HG03354 (cell line): ENCODE data around the gene ADAMTSL4.

Experiments
- ATAC-seq: cut with Tn5 transposase; IDR thresholded peaks from one replicate; pipeline ENCODE4 v1.9.1; 2021; ENCODE audit warnings: mild to moderate bottlenecking; ENCODE audit not compliant: unreplicated experiment, poor library complexity, severe bottlenecking

ADAMTSL4 gene

DNA sequence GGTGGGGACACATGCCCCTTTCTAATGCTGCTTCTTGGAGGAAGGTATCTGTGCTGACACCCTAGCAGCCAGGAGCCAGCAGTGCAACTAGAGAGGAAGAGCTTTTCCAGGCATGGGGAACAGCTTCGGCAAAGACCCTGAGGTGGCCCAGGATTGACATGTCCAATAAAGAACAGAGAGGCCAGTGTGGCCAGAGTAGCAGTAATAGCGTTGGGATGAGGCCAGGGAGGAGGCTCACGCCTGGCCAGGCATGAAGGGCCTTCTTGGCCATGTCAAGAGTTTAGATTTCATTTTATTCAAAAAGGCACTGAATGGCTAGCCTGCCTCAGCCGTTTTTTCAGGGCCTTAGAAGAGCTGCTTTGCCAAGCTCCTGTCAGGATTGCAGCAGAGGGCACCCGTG lies 16.3 kb upstream of the ADAMTSL4 start:
- no peak for ATAC-seq

DNA sequence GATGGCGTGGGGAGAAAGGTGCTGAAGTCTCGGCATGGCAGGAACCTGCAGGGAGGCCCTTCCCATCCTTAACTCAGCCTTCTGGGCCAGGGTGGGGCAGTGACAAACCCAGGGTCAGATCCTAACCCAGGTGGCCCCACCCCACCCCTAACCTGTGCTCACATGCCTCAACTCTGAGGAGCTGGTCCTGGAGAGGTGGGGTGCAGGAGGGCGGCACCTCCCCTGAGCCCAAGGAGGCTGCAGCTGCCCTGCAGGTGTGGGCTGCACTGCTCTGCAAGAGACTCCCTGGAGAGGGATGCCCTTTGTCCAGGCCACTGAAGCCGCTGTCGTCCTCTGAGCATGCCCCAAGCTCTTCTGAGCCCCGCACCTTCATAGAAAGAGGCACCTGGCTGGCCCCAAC lies 15.2 kb upstream of the ADAMTSL4 start:
- no peak for ATAC-seq

DNA sequence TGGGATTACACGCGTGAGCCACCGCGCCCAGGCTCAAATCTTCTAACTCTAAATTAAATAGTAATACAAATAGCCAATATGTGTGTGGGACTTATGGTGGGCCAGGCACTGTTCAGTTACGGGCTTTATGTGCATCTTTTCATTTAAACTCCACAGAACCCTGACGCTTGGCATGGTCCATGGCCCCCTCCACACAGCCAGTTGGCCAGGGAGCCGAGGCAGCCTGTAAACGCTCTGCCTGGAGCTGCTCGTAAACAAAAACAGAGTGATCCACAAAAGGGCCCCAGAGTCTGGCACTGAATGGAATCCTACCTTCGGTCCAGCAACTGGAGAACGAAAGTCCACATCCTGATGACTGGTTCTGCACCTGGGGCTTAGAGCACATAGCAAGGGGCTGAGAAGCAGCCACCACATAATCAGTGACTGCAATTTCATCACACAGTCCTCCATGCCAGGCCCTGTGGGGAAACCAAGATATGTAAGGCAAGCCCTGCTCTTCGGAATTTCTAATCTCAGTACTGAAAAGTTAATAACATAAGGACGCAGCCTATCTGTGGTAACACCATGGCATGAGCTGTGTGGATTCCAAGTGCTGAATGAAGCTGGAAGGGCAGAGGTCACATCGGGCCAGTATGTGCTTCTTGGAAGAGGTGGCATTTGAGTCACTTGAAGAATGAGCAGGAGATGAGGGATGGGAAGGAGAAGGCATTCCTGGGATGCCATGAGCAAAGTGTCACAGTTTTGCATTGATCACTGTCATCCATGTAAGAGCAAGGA lies 13.5 kb upstream of the ADAMTSL4 start:
- no peak for ATAC-seq

DNA sequence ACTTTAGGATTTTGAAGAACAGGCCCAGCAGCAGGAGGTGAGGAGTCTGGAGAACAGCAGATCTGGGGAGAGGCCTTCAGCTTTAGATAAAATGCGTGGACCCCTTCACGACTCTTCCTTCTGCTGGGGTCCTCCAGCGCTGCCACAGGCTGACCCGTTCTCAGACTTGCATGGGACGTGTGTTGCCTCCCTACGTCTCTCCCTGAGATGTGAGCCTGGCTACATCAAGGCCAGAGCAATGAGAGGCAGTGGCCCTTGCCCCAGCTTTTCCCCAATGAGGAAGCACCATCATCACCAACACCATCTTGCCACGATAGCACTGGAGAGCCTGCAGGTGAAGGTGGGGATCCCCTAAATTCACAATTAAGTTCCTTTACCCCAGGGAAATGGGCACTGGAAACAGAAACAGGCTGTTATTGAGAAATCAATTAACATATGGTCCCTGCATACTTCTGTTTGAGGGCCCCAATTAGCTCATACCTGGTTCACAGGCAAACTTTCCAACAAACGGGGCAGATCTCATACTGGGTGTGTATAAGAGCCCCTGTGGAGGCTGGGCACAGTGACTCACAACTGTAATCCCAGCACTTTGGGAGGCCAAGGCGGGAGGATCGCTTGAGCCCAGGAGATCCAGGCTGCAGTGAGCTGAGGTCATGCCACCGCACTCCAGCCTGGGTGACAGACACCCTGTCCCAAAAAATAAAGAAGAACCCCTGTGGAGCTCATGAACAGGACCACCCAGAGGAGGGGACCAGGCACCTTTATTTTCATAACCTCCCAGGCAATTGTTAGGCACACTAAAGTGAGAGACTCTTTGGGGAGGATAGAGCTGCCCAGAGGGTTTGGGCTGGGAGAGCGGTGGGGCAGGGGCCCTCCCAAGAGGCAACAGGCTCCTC lies 12.1 kb upstream of the ADAMTSL4 start:
- no peak for ATAC-seq

DNA sequence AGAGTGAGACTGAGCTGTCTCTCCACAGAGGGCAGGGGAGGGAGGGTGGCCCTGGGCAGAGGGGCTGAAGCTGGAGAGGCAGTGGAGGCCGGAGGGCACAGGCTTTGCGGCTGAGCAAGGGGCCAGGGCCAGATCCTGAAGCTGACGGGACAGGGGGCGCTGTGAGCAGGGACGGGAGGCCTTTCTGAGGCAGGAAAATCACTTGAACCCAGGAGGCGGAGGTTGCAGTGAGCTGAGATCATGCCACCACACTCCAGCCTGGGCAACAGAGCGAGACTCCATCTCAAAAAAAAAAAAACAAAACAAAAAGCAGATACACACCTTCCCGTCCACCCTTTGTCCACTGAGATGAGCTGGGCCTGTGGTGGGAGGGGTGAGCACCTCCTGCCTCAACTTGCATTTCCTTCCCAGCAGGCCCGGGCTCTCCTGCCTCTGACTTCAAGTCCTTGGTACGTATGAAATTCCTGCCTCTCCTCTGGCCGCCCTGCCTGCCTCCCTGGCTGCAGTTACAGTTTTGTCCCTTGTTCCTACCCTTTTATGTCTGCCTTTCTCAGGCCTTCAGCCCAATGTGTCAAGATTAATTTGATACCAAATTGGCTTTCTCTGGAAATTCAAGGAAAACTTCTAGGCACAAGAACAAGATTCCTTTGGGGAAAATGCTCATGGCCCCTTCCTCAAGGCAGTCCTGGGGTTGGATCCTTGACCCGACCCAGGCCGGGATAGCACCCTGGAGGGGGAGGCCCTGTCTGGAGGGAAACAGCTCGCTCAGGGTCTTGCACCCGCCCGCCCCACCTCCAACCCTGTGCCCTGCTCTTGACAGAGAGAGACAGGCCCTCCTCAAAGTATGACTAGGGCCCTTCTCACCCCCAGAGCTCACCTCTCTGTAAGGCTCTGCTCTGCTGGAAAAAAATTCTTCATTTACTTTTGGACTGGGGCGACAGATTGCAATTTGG lies 11.2 kb upstream of the ADAMTSL4 start:
- ATAC-seq: no peak

DNA sequence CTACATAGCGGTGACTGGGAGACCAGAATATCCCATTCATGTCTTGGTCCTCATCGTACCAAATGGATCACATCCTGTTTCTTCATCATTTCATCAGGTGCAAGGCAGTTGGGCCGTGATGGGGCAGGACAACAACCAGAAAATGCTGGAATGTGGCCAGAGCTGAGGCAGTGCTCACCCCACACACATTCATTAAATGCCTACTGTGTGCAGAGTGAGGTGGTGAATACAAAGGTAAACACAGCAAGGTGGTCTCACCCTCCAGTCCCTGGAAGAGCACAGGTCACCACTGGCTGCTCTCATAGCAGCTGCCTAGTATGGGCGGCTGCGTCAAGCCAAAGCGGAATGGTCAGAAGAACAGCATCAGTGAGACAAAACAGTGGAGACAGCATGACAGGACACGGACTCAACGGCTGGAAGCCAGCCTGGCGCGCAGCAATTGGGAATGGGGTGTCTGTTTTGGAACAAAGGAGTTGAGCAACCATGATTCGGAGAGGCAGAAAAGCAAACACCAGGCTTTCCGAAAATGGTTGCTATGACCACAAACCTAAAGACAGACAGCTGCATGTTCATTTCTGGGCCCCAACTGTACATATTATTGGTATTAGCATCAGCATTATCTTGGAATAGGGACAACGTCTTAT lies 5.6 kb upstream of the ADAMTSL4 start:
- ATAC-seq: no peak

DNA sequence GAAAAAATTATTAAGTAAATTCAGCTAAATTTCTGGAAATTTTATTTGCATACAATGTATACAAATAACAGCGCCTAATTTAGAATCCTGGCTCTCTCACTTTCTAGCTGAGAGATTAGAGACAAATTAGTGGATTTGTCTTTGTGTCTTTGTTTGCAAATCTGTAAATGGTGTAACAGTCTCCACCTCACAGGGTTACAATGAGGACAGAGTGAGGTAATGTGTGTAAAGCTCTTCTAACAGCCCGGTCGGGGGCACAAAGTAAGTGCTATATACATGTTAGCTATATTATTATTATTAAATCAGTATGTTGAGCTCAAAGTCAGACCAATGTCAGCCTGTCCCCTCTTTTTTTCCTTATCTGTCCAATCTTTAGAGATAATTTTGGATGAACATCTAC lies 5.0 kb upstream of the ADAMTSL4 start:
- no peak for ATAC-seq

DNA sequence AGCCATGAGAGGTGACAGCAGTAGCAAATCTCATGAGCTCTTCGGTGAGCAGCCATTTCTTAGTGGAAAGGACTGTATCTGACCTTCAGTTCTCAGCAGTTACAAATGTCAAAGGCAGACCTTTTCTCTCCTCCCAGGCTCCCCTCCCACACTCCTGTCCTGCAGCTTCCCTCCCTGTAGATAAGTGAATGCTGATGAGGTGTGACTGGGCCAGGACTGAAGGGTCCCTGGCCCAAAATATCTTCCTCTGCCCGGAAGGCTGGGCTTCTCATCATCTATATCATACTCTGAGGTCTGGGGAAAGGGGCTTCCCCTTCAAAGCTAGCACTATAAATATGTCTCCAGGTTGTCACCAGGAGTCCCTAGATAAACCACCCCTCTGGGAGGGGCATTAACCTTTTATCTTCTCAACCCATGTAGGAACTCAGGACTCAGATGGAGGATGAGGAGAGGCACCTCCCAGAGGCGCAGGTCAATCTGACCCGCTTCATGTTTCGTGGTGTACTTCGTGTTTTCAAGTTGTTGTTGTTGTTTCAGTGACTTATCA lies 3.6 kb upstream of the ADAMTSL4 start:
- ATAC-seq: no peak

DNA sequence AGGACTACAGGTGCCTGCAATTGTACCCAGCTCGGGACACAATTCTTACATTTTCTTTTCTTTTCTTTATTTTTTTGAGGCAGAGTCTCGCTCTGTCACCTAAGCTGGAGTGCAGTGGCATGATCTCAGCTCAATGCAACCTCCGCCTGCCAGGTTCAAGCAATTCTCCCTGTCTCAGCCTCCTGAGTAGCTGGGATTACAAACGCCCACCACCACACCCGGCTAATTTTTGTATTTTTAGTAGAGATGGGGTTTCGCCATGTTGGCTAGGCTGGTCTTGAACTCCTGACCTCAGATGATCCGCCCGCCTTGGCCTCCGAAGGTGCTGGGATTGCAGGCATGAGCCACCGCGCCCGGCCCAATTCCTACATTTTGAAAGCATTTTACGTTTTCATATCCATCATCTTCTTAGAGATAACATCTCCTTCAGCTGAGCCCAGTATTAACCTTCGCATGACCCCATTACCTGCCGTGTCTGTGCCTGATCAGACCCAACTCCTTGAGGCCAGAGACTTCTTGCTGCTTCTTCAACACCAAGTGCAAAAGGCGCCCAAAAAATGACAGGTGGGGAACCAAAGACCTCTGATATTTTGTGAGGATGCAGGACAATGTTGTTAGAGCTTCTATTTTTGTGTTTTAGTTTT lies 2.8 kb upstream of the ADAMTSL4 start:
- ATAC-seq: no peak

DNA sequence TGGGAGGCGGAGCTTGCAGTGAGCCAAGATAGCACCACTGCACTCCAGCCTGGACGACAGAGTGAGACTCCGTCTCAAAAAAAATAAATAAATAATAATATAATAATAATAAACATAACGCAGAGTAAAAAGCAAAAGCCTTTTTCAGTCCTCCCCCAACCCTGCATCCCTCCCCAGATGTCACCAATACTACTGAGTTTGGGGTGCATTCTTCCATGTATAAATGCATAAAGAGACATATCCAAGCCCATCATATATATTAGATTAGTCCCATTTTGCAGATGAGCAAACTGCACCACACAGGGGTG lies 930 bp upstream of the ADAMTSL4 start:
- ATAC-seq: no peak

DNA sequence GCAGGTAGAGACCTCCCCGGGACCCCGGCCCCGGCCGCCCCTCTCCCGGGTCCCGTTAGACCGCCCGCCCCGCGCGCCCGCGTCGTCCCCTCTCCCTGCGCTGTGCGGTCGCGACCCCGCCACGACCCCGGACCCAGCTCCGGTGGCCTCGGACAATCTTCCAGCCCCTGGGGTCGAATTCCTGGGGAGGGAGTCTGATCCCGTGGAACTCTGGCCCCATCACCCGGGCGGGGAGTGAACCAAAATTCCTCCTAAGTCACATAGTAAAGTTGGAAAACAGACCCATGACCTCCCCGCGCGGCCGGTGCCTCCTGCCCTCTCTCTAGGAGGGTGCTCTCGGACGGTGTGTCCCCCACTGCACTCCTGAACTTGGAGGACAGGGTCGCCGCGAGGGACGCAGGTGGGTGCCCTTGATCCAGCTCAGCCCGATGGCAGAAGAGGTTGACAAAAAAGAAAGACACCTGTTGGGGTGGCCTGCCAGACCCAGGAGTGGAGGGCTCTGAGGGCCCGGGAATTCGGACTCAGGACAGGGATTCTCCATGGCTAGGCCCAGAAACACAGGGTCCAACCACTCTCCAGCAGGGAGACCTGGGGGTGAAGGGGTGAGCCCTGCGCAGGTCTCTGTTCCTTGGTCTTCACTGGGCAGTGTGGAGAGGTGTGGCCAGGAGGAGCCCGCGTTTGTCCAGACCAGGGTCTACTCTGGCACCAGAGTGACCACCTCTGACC lies 451 bp downstream of the ADAMTSL4 start:
- no peak for ATAC-seq

DNA sequence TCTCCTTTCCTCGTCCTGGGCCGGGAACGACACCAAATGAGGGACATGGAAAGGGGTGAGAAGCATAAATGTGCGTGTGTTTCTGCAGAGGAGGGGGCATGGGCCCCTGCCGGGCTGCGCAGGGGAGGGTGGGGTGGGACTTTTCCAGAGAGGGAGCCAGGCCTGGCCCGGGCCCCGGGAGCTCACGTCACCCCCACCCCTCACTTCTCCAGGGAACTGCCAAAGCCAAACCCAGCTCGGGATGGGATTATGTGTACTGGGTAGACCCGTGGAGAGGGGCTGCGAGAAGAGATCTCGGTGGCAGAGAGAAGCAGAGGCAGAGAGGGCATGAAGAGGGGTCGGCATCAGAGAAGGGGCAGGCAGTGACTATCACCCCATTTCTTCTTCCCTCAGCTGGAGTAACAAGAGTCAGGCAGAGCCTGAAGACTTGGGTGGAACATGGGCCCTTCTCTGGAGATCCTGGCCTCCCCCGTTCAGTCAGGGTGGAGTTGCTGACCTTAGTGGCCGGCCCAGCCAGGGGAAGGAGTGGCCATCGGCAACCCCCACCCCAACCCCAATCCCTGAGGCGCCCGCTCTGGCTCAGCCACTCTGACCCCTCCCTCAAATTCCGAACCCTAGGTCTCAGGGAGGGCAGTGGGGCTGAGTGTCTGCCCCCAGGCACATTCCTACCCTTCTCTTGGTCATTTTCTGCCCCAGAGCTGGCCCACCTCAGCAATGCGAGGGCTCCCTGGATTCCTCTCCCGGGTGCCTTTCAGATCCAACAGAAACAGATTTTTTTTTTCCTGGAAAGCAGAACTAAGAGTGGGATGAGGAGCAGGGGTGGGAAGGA lies 1.2 kb downstream of the ADAMTSL4 start:
- no peak for ATAC-seq

DNA sequence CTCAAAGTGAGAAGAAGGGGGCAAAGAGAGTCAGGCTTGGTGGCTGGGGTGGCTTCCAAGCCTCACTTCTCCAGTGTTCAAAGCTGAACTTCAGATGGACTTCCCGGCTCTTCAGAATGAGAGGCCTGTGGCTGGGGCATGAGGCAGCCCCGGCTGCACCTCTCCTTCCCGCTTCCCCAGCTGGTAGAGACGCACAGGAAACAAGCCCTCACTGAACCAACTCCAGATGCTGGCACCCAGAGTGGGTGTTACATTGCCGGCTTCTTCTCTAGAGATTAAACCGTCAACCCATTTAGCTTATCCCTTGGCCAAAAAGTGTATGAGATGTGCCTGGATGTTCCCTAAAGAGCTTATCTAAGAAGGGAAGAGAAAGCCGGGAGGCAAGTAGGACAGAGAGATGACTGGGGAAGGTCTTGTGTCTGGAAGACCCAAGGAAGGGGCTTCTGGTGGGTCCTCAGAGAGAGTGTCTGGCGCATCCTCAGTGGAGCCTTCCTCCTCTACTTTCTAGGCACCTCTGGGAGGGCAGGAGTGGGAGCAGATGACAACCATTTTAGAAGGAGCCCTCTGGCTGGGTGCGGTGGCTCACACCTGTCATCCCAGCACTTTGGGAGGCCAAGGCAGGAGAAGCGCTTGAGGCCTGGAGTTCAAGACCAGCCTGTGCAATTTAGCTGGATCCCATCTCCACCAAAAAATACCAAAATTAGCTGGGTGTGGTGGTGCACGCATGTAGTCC lies 2.0 kb downstream of the ADAMTSL4 start:
- no peak for ATAC-seq

DNA sequence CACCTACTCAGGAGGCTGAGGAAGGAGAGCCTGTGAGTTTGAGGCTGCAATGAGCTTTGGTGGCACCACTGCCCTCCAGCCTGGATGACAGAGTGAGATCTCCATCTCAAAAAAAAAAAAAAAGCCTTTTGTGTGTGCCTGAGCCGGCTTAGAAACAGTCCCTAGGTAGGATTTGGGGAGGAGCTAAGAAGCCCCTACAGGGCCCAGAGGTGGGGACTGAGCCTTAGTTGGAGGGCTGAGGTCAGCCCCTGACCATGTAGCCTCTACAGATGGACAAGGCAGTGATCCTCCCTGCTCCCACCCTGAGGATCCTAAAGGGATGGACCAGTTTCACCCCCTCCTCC lies 2.5 kb downstream of the ADAMTSL4 start:
- ATAC-seq: no peak

DNA sequence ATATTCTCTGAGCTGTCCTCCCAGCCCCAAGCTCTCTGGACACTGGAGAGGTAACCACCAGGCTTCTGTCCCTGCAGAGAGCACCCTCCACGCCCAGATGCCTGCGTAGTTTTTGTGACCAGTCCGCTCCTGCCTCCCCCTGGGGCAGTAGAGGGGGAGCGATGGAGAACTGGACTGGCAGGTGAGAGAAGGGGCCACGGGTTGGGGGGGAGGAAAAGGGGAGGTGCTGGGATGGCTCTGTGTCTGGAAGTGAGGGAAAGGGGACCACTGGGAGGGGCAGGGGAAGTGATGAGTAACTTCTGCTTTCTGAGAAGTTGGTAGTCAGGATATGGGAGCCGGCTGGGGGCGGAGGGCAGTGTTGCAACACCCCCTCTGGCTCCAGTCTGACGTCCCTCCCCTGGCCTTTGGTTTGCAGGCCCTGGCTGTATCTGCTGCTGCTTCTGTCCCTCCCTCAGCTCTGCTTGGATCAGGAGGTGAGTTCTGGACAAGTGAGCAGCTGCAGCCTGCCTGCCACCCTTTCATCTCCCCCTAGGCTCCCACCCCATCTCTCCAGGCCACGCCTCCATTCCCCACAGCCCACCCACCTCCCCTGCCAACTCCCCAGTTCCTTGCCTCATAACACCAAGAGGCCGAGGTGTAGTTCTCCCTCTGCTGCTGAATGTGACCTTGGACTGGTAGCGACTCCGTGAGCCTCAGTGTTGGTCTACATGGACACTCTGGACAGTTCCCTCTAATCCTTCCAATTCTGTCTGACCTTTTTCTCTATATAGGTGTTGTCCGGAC lies 3.1 kb downstream of the ADAMTSL4 start:
- ATAC-seq: no peak

DNA sequence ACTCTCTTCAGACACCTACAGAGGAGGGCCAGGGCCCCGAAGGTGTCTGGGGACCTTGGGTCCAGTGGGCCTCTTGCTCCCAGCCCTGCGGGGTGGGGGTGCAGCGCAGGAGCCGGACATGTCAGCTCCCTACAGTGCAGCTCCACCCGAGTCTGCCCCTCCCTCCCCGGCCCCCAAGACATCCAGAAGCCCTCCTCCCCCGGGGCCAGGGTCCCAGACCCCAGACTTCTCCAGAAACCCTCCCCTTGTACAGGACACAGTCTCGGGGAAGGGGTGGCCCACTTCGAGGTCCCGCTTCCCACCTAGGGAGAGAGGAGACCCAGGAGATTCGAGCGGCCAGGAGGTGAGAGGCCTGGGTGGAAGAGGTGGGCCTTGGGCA lies 3.7 kb downstream of the ADAMTSL4 start:
- no peak for ATAC-seq
